K562 (cell line): Measurements from ENCODE around the gene RHBDF2. TPM values are rescaled to one million over a fixed set of nuclear protein-coding genes. Genes with fewer than 3 reads are reported as not detected.
A peak's percentile ranks its signal among the peaks of the same experiment; 100 is the strongest.

Experiments used
- ATAC-seq: fragments of 200-7000 bp; cut with Tn5 transposase; 3 replicates; pipeline ENCODE4 v1.9.1; 2020; ENCODE audit warnings: moderate library complexity
- BruUV-seq: library from RNA; stranded (reverse); fragments of 400-500 nt; replicated peaks from 2 replicates; lab custom pipeline; 2021; lab: Mats Ljungman, UMichigan
- CTCF ChIA-PET: fragments of 300-600 bp; formaldehyde crosslinking; extraction: SDS; loops from one replicate; lab custom pipeline; 2021; ENCODE audit warnings: low intra/inter-chr PET ratio; lab: Yijun Ruan, JAX
- POLR2A ChIA-PET: fragments of 300-600, 350-650 bp; sonication (Branson Sonifier 250); formaldehyde crosslinking; extraction: SDS; loops from one replicate; lab custom pipeline; 2021; ENCODE audit warnings: antibody characterized with exemption, inconsistent platforms; lab: Yijun Ruan, JAX
- DNase-seq, 4 experiments: peaks; one replicate each; pipeline versions ENCODE4 v3.0.0 to v3.0.0-alpha.2; 2011 to 2018; ENCODE audit warnings: low spot score in 3 of 4, mixed read lengths in 3 of 4; ENCODE audit errors: extremely low read depth in 1 of 4
- FAIRE-seq: peaks from 2 replicates; lab custom pipeline; 2011; peaks lifted over from hg19 to GRCh38; lab: Jason Lieb, UNC
- H2AFZ ChIP-seq: 2 replicates; pipeline ENCODE4 v1.6.0; 2011; ENCODE audit warnings: low read depth, low read length, control low read depth, inconsistent platforms
- H3K27ac ChIP-seq: fragments of 200-600 bp; 3 replicates; pipeline ENCODE4 v1.8.0; 2011; ENCODE audit warnings: low read depth, mild to moderate bottlenecking, control low read depth, inconsistent platforms, low read length, moderate library complexity, mixed read lengths; ENCODE audit errors: extremely low read depth
- H3K27me3 ChIP-seq, 2 experiments: fragments of 300-600 bp in 1 of 2; 2 replicates in 1 of 2; 3 replicates in 1 of 2; pipeline versions ENCODE4 v1.6.0 to v1.8.0; 2011; ENCODE audit warnings: inconsistent platforms in 2 of 2, low read length in 2 of 2, mild to moderate bottlenecking in 1 of 2, mixed read lengths in 1 of 2, moderate library complexity in 1 of 2; ENCODE audit not compliant: control insufficient read depth in 2 of 2, insufficient read depth in 2 of 2
- H3K36me3 ChIP-seq: fragments of 300-600 bp; 3 replicates; pipeline ENCODE4 v1.8.0; 2011; ENCODE audit warnings: mild to moderate bottlenecking, low read length, inconsistent platforms; ENCODE audit not compliant: control insufficient read depth, insufficient read depth
- H3K4me1 ChIP-seq, 2 experiments: fragments of 200-600 bp in 1 of 2; replicated peaks in 1 of 2; 2 replicates in 1 of 2; 3 replicates in 1 of 2; pipeline versions ENCODE4 v1.5.1 to v1.8.0; 2011; ENCODE audit warnings: inconsistent platforms in 2 of 2, low read length in 2 of 2, mild to moderate bottlenecking in 1 of 2, mixed read lengths in 1 of 2, moderate library complexity in 1 of 2; ENCODE audit not compliant: control insufficient read depth in 2 of 2, insufficient read depth in 2 of 2
- H3K4me2 ChIP-seq: 2 replicates; pipeline ENCODE4 v1.6.1; 2011; ENCODE audit warnings: low read length, control low read depth, inconsistent platforms, mixed read lengths; ENCODE audit not compliant: insufficient read depth
- H3K4me3 ChIP-seq: fragments of 200-600 bp; sonication (generic), shearing (Covaris generic); 2 replicates; pipeline ENCODE4 v1.5.1; 2016; ENCODE audit warnings: control low read depth, inconsistent platforms
- H3K79me2 ChIP-seq: fragments of 200-600 bp; 3 replicates; pipeline ENCODE4 v1.8.0; 2011; ENCODE audit warnings: low read length, inconsistent platforms; ENCODE audit not compliant: control insufficient read depth, insufficient read depth
- H3K9ac ChIP-seq, 2 experiments: 2 replicates each; pipeline versions ENCODE4 v1.6.0 to v1.6.1; 2011; ENCODE audit warnings: low read depth in 2 of 2, low read length in 2 of 2, control low read depth in 1 of 2, inconsistent platforms in 1 of 2, mild to moderate bottlenecking in 1 of 2, mixed read lengths in 1 of 2; ENCODE audit not compliant: insufficient read depth in 1 of 2
- H3K9me1 ChIP-seq: one replicate; pipeline ENCODE4 v1.6.0; 2011; ENCODE audit warnings: inconsistent platforms, mild to moderate bottlenecking, low read length, moderate library complexity; ENCODE audit not compliant: control insufficient read depth, insufficient read depth
- H3K9me3 ChIP-seq: replicated peaks from 2 replicates; pipeline ENCODE4 v1.5.1; 2011; ENCODE audit warnings: low read depth, low read length, inconsistent platforms; ENCODE audit not compliant: control insufficient read depth, insufficient read depth
- H4K20me1 ChIP-seq: replicated peaks from 2 replicates; pipeline ENCODE4 v1.6.1; 2011; ENCODE audit warnings: low read length, inconsistent platforms, mixed read lengths; ENCODE audit not compliant: control insufficient read depth, insufficient read depth
- EGR1 ChIP-seq: fragments of 450-650 bp; conservative IDR thresholded peaks from 2 replicates; pipeline ENCODE4 v1.6.1; 2017; ENCODE audit warnings: mild to moderate bottlenecking
- EZH2 ChIP-seq: IDR thresholded peaks from 2 replicates; pipeline ENCODE4 v1.6.1; 2012; ENCODE audit warnings: low read depth, mild to moderate bottlenecking, inconsistent platforms, low read length, borderline replicate concordance
- HDAC1 ChIP-seq, 2 experiments: fragments of 450-650 bp; IDR thresholded peaks; 2 replicates each; pipeline ENCODE4 v1.6.1; 2016 to 2017; ENCODE audit warnings: inconsistent platforms in 1 of 2, mild to moderate bottlenecking in 1 of 2, moderate library complexity in 1 of 2
- ZNF12 ChIP-seq: sonication (generic); formaldehyde crosslinking; IDR thresholded peaks from 2 replicates; pipeline ENCODE4 v1.4.0; 2020; ENCODE audit warnings: mild to moderate bottlenecking, missing genetic modification reagents
- WGBS: fragments of 100-300 bp; shearing (Covaris generic); methylation state at CpG from one replicate; pipeline ENCODE4 v1.1.6; 2016; ENCODE audit warnings: low coverage, mixed read lengths; ENCODE audit not compliant: insufficient coverage; ENCODE audit errors: missing lambda C conversion rate; 5-methylcytosine and 5-hydroxymethylcytosine counted together
- in situ Hi-C: fragments of 300-500 bp; cut with MboI; formaldehyde crosslinking; loops from 4 replicates; pipeline ENCODE4 v1.15.0; 2018; ENCODE audit warnings: inconsistent platforms, mixed read lengths
- intact Hi-C: fragments of 100-400 bp; cut with micrococcal nuclease; formaldehyde crosslinking; loops from 2 replicates; pipeline ENCODE4 v1.14.2; 2022
- polyA plus RNA-seq, 8 experiments: library from polyadenylated mRNA; depleted of rRNA in 4 of 8; stranded (reverse) in 5 of 8; unstranded in 3 of 8; fragments of >200 nt; fragmentation: Nextera tagmentation in 2 of 8; fragmentation: Illumina TruSeq in 1 of 8; extraction: Ambion mirVana in 2 of 8; extraction: Trizol in 1 of 8; gene quantifications; 2 replicates each; pipeline versions ENCODE4 v1.2.1 to v1.2.3, GENCODE V29; 2011 to 2014; ENCODE audit warnings: inconsistent platforms in 1 of 8, missing spikeins in 1 of 8
- total RNA-seq, 7 experiments: library from RNA; depleted of rRNA in 6 of 7; stranded (reverse); fragments of >200 nt in 6 of 7; fragmentation: Illumina TruSeq in 2 of 7; extraction: Trizol in 2 of 7; gene quantifications; 2 replicates each; pipeline versions ENCODE4 v1.2.1 to v1.2.3, GENCODE V29; 2011 to 2021; ENCODE audit warnings: low replicate concordance in 1 of 7
- TF ChIP-seq, protein P1 (sequence below): fragments of 200-800 bp; sonication (Bioruptor generic); IDR thresholded peaks from 2 replicates; pipeline ENCODE4 v1.6.1; 2016; ENCODE audit warnings: missing genetic modification characterization, missing compliant biosample characterization
- TF ChIP-seq, protein P2 (sequence below): sonication (generic); formaldehyde crosslinking; IDR thresholded peaks from 2 replicates; pipeline ENCODE4 v1.8.0; 2023; ENCODE audit warnings: mild to moderate bottlenecking, missing genetic modification reagents

The RHBDF2 gene
- total and polyA plus RNA-seq, 9 of the 15 experiments (the other 6 are each of a cell fraction or from before 2014, with no cell fraction given) = 0.04 to 2.8 (median 1.1) TPM

DNA sequence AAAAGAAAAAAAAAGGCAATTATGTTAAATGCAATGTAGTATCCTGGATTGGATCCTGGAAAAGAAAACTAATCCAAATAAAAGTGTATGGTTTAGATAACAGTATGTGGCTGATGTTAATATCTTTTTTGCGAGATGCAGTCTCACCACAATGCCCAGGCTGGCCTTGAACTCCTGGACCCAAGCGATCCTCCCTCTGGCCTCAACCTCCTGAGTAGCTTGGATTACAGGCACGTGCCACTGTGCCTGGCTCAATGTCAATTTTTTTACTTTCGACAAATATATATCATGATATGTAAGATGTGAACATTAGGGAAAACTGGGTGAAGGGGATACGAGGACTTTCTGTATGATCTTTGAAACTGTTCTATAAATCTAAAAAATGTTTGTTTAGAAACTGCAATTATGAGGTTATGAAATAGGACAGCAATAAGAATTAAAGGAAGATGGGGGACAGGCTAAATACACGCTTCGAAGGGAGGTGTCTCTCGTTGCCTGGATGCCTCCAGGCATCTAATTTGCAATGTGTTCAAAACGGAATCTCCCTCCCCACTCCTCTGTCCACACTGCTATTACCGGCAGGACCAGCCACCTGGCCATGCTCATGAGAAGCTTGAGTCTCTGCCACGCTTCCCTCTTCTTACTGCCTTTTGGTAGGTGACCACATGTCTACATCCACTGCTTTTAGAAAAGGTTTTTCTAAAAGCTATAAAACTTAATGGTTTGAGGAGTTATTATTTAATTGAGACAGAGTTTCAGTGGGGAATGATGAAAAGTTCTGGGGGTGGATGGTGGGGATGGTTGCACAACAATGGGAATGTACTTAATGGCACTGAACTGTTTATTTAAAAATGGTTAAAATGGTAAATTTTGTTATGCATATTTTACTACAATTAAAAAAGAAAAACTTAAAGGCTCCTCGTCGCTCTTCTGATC, 63.5 kb downstream of the RHBDF2 start:
- no TSS peak for BruUV-seq
- Histone ChIP-seq H3K9me3 (no peaks in the 10 kb centered on the region), H3K4me1 (peaks cover 31 to 35% of the 10 kb centered on the region in 2 experiments), H3K79me2 (peaks cover 83% of the 10 kb centered on the region), H3K27ac (no peak overlapping the region), H4K20me1 (peaks cover 7% of the 10 kb centered on the region; the same call in 1 of the 2 replicates), H3K9me1 (peaks cover 3% of the 10 kb centered on the region), H2AFZ (no peak overlapping the region), H3K4me2 (no peak overlapping the region), H3K36me3 (peaks cover 16% of the 10 kb centered on the region; the same call in 2 of the 3 replicates), H3K9ac (no peak overlapping the region), H3K4me3 (no peak overlapping the region), H3K27me3 (no peaks in the 10 kb centered on the region)
- FAIRE-seq (peak; percentile 37), ATAC-seq (no peak), DNase-seq (no peak)
- POLR2A ChIA-PET = interaction anchor here (0.6 to 0.7 kb wide), 2 partner anchors 12 to 13 kb away, joined by 3 read pairs; no protein-coding TSS in a partner anchor
- CTCF ChIA-PET = no interaction called here
- no peak for TF ChIP-seq EZH2
- WGBS = 75% methylated on average over 13 of the region's 13 CpGs
- intact Hi-C loops = no loop called here
- in situ Hi-C loops = no loop called here

DNA sequence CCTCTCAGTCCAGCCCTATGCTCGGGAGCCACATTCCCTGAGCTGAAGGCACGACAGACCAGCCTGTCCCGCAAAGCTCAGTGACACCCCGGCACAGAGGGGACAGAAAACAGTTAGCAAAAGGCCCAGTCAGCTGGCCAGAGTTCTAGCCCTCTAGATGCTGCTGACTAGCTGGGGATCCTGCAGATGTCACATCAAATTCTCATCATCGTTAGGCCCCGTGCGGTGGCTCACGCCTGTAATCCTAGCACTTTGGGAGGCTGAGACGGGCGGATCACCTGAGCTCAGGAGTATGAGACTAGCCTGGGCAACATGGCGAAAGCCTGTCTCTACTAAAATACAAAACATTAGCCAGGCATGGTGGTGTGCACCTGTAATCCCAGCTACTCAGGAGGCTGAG, 65.5 kb downstream of the RHBDF2 start:
- intact Hi-C loops = no loop called here
- POLR2A ChIA-PET = interaction anchor here (1.0 to 1.9 kb wide), 2 partner anchors 9 to 30 kb away, joined by 3 to 8 read pairs; no protein-coding TSS in a partner anchor
- H3K27ac ChIP-seq = no peak overlapping the region
- TF ChIP-seq EGR1 (no peak), HDAC1 (IDR thresholded peaks at IDR 0.05) (no peak), ZNF12 (CRISPR knock-in tag) (no peak)
- TF ChIP-seq, protein P1, sequence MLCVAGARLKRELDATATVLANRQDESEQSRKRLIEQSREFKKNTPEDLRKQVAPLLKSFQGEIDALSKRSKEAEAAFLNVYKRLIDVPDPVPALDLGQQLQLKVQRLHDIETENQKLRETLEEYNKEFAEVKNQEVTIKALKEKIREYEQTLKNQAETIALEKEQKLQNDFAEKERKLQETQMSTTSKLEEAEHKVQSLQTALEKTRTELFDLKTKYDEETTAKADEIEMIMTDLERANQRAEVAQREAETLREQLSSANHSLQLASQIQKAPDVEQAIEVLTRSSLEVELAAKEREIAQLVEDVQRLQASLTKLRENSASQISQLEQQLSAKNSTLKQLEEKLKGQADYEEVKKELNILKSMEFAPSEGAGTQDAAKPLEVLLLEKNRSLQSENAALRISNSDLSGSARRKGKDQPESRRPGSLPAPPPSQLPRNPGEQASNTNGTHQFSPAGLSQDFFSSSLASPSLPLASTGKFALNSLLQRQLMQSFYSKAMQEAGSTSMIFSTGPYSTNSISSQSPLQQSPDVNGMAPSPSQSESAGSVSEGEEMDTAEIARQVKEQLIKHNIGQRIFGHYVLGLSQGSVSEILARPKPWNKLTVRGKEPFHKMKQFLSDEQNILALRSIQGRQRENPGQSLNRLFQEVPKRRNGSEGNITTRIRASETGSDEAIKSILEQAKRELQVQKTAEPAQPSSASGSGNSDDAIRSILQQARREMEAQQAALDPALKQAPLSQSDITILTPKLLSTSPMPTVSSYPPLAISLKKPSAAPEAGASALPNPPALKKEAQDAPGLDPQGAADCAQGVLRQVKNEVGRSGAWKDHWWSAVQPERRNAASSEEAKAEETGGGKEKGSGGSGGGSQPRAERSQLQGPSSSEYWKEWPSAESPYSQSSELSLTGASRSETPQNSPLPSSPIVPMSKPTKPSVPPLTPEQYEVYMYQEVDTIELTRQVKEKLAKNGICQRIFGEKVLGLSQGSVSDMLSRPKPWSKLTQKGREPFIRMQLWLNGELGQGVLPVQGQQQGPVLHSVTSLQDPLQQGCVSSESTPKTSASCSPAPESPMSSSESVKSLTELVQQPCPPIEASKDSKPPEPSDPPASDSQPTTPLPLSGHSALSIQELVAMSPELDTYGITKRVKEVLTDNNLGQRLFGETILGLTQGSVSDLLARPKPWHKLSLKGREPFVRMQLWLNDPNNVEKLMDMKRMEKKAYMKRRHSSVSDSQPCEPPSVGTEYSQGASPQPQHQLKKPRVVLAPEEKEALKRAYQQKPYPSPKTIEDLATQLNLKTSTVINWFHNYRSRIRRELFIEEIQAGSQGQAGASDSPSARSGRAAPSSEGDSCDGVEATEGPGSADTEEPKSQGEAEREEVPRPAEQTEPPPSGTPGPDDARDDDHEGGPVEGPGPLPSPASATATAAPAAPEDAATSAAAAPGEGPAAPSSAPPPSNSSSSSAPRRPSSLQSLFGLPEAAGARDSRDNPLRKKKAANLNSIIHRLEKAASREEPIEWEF (CRISPR knock-in tag) = no peak
- TF ChIP-seq, protein P2, sequence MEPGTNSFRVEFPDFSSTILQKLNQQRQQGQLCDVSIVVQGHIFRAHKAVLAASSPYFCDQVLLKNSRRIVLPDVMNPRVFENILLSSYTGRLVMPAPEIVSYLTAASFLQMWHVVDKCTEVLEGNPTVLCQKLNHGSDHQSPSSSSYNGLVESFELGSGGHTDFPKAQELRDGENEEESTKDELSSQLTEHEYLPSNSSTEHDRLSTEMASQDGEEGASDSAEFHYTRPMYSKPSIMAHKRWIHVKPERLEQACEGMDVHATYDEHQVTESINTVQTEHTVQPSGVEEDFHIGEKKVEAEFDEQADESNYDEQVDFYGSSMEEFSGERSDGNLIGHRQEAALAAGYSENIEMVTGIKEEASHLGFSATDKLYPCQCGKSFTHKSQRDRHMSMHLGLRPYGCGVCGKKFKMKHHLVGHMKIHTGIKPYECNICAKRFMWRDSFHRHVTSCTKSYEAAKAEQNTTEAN (CRISPR knock-in tag) = no peak
- H3K9ac ChIP-seq = no peak overlapping the region
- H3K79me2 ChIP-seq = peaks cover 77% of the 10 kb centered on the region
- in situ Hi-C loops = no loop called here
- peaks cover 10% of the 10 kb centered on the region; the same call in 1 of the 2 replicates for H4K20me1 ChIP-seq
- H3K9me3 ChIP-seq = no peaks in the 10 kb centered on the region
- BruUV-seq = no TSS peak
- CTCF ChIA-PET = no interaction called here
- peaks cover 15 to 17% of the 10 kb centered on the region in 2 experiments for H3K4me1 ChIP-seq
- no peak for FAIRE-seq
- 92% methylated on average over 11 of the region's 11 CpGs for WGBS
- H3K9me1 ChIP-seq = peaks cover 3% of the 10 kb centered on the region
- DNase-seq = no peak
- peaks cover 16% of the 10 kb centered on the region; the same call in 2 of the 3 replicates for H3K36me3 ChIP-seq
- H3K4me2 ChIP-seq = no peak overlapping the region
- no peak overlapping the region for H3K4me3 ChIP-seq
- H2AFZ ChIP-seq = no peak overlapping the region
- ATAC-seq = no peak
- no peaks in the 10 kb centered on the region for H3K27me3 ChIP-seq
